ENCODE measurements around the gene SUSD1. TPM values are rescaled to one million over a fixed set of nuclear protein-coding genes. Genes with fewer than 3 reads are reported as not detected.
A peak's percentile ranks its signal among the peaks of the same experiment; 100 is the strongest.

SUSD1 gene
- total RNA-seq, 1 experiment from 2014 or later: 19.5 TPM

DNA sequence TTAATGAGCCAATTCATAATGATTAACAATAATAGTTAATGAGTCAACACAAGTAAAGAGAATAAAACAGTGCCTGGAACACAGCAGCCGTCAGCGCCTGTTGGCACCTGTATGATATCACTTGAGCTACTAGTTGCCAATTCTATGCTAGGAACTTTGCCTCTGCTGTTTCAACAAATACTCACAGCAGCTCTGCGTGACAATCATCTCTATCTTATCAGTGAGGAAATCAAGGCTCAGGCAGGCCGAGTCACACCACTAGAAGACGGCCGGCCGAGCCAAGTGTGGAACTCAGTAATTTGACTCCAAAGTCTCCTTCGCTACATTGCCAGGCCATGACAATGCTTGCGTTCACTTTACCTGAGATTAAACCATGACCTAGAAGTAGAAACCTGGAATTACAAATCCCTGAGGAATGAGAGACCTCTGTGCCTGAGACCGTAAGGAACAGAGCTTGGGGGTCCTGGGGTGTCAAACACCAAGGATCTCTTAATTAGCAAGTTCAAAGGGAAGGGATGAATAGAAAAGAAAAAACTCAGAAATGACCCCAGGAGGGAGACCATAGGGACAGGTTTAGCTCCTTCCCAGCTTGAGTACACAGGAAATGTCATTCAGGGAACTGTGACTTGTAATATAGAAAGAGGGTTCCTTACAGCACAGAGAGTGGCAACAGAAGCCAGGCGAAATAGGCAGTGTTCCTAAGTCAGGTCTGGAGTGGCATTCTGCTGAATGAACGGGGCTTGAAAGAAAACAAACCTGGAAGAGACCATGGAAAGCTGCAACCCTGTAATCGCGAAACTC, 109.1 kb downstream of the SUSD1 start:
- Histone ChIP-seq H3K9me3 (replicated peaks) (no peaks in the 10 kb centered on the region), H3K4me3 (no peak overlapping the region), H3K27me3 (no peaks in the 10 kb centered on the region), H3K4me1 (peaks cover 48% of the 10 kb centered on the region), H3K27ac (peak overlapping the region; percentile 68), H3K36me3 (no peaks in the 10 kb centered on the region)
- DNase-seq: peak; percentile 82 to 87

DNA sequence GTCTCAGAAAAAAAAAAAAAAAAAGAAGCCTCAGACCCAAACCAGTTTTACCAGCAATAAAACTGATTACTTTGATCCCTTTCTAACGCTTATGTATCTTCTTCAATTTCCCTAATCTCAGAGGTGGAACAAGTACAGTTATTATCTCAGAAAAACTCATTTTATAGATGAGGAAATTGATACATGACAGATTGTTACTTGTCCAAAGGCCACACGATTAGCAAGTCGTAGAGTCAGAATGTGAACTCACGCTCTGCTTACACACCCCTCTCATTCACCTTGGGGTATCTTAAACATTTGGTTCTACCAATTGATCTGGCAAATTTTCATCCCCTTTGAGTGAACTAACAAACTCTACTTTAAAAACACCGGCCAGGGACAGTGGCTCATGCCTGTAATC, 110.2 kb downstream of the SUSD1 start:
- no peak overlapping the region for H3K4me3 ChIP-seq
- DNase-seq: no peak
- H3K36me3 ChIP-seq: no peaks in the 10 kb centered on the region
- no peaks in the 10 kb centered on the region for H3K9me3 ChIP-seq (replicated peaks)
- no peaks in the 10 kb centered on the region for H3K27me3 ChIP-seq
- no peak overlapping the region for H3K27ac ChIP-seq
- H3K4me1 ChIP-seq: peaks cover 56% of the 10 kb centered on the region

DNA sequence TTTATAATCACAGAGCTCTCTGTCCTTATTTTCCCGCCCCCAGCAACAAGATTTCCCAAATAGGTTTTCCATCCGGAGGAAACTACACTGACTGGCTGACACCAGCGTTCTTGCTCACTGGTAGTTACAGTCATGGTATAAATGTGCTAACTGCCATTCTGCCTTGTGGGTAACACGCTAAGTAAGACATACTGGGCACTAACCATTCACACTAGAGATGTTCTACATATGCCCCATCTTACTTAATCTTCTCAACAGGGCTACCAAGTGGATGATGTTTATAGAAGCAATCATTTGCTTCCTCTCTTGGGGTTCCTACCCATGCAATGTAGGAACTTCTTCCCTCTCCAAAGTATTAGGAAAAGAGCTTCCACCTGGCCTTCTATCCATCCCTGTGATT, 111.5 kb downstream of the SUSD1 start:
- no peak for DNase-seq
- Histone ChIP-seq H3K27me3 (no peaks in the 10 kb centered on the region), H3K4me1 (peaks cover 51% of the 10 kb centered on the region), H3K9me3 (replicated peaks) (no peaks in the 10 kb centered on the region), H3K27ac (no peak overlapping the region), H3K36me3 (no peaks in the 10 kb centered on the region), H3K4me3 (no peak overlapping the region)

- H3K4me3 ChIP-seq: no peak overlapping the region
- 0 out of 2 replicates have a peak, but pooled peaks cover 2% of the 10 kb centered on the region for H3K9me3 ChIP-seq (replicated peaks)
- peaks cover 51% of the 10 kb centered on the region for H3K4me1 ChIP-seq
- no peaks in the 10 kb centered on the region for H3K27me3 ChIP-seq
- no peak for DNase-seq
- H3K36me3 ChIP-seq: 0 out of 2 replicates have a peak, but pooled peaks cover 2% of the 10 kb centered on the region
- H3K27ac ChIP-seq: no peak overlapping the region
Observed at GRCh38 chr9:112063151-112063550, 111.9 kb downstream of the SUSD1 start.

DNA sequence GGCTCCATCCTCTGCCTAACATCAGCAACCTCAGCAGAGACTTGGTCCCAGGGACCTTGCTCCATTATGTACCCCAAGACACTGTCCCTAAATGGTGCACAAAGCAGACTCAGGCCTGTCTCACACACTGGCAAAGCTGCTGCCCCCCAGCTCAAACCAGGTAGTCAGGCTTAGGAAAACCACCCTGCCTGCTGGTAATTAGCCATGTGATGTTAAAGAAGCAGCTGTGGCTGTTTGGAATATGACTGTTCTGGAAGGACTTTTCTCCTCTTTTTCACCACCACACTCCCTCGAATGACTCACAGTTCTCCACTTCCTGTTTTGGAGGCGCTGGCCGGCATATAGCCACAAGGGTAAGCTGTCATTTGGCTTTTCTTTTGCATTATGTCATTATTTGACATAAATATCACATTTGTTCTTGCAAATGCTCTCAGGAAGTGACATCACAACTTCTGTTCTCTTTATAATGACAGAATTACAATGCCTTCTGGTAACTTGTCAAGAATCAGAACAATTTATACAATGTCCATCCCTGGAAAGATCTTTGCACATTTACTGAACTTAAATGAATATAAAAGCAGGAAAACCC, 113.9 kb downstream of the SUSD1 start:
- Histone ChIP-seq H3K27ac (peak overlapping the region; percentile 73), H3K4me3 (no peak overlapping the region), H3K36me3 (peaks cover 11% of the 10 kb centered on the region; the same call in 1 of the 2 replicates), H3K9me3 (replicated peaks) (0 out of 2 replicates have a peak, but pooled peaks cover 4% of the 10 kb centered on the region), H3K4me1 (peaks cover 47% of the 10 kb centered on the region), H3K27me3 (no peaks in the 10 kb centered on the region)
- DNase-seq: peak; percentile 89 to 94

GRCh38 chr9:112059966-112060320, 115.2 kb downstream of the SUSD1 start:
- DNase-seq: no peak
- Histone ChIP-seq H3K27ac (no peak overlapping the region; the same call in 1 of the 2 replicates), H3K9me3 (replicated peaks) (0 out of 2 replicates have a peak, but pooled peaks cover 4% of the 10 kb centered on the region), H3K27me3 (no peaks in the 10 kb centered on the region), H3K4me3 (no peak overlapping the region), H3K36me3 (peaks cover 11% of the 10 kb centered on the region; the same call in 1 of the 2 replicates), H3K4me1 (peaks cover 34% of the 10 kb centered on the region)

GRCh38 chr9:112059145-112059965, 115.7 kb downstream of the SUSD1 start:
- Histone ChIP-seq H3K4me1 (peaks cover 32% of the 10 kb centered on the region), H3K36me3 (peaks cover 11% of the 10 kb centered on the region; the same call in 1 of the 2 replicates), H3K27me3 (no peaks in the 10 kb centered on the region), H3K4me3 (no peak overlapping the region), H3K9me3 (replicated peaks) (0 out of 2 replicates have a peak, but pooled peaks cover 4% of the 10 kb centered on the region), H3K27ac (no peak overlapping the region)
- no peak for DNase-seq

DNA sequence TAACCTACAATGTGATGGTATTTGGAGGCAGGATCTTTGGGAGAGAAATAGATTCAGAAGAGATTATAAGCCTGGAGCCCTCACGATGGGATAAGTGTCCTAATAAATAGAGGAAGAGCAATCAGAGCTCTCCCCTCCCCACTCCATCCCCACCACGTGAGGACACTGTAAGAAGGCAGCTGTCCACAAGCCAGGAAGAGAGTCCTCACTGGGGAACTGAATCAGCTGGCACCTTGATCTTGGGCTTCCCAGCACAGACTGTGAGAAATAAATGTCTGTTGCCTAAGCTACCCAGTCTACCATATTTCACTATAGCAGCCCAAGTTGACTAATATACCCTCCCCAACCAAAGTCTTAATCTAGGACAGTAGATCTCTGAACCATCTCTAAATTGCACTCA, 118.1 kb downstream of the SUSD1 start:
- peak in 1 of 2 experiments; percentile 32 for DNase-seq
- Histone ChIP-seq H3K9me3 (replicated peaks) (peaks cover 8% of the 10 kb centered on the region; the same call in 1 of the 2 replicates), H3K4me3 (no peak overlapping the region), H3K27me3 (no peaks in the 10 kb centered on the region), H3K36me3 (peaks cover 11% of the 10 kb centered on the region; the same call in 1 of the 2 replicates), H3K27ac (no peak overlapping the region), H3K4me1 (peaks cover 28% of the 10 kb centered on the region)

DNA sequence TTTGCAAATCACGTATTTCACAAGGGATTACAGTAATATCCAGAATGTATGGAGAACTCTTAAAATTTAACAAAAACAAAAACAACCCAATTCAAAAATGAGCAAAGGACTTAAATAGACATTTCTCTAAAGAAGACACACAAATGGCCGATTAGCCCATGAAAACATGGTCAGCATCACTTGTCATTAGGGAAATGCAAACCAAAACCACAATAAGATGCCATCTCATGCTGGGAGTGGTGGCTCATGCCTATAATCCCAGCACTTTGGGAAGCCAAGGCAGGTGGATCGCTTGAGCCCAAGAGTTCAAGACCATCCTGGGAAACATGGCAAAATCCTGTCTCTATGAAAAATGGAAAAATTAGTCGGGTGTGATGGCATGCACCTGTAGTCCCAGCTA, 120.2 kb downstream of the SUSD1 start:
- Histone ChIP-seq H3K27ac (no peak overlapping the region), H3K9me3 (replicated peaks) (peaks cover 8% of the 10 kb centered on the region; the same call in 1 of the 2 replicates), H3K4me1 (peaks cover 25% of the 10 kb centered on the region), H3K27me3 (no peaks in the 10 kb centered on the region), H3K4me3 (no peak overlapping the region), H3K36me3 (peaks cover 11% of the 10 kb centered on the region; the same call in 1 of the 2 replicates)
- DNase-seq: no peak

DNA sequence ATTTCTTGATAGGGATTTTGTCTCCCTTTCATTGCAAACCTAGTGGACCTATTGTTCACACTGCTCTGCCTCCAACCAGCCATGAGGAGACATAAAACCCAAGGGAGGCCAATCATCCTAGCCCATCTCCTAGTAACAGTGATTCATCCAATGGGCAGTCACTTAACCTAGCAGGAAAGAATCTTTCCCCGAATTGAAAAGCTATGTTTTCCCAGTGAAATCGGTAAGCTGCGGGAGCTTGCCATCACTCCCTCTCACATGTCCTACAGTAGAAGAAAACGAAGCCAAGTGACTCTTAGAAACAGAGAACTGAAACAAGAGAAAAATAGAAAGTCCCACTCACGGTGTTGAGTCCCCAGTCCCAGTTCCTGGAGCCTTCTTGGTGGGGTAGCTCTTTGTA, 123.3 kb downstream of the SUSD1 start:
- Histone ChIP-seq H3K36me3 (no peaks in the 10 kb centered on the region), H3K27me3 (no peaks in the 10 kb centered on the region), H3K27ac (no peak overlapping the region), H3K4me3 (no peak overlapping the region), H3K4me1 (peaks cover 22% of the 10 kb centered on the region), H3K9me3 (replicated peaks) (peaks cover 4% of the 10 kb centered on the region; the same call in 1 of the 2 replicates)
- no peak for DNase-seq

- Histone ChIP-seq H3K4me1 (peaks cover 22% of the 10 kb centered on the region), H3K9me3 (replicated peaks) (peaks cover 8% of the 10 kb centered on the region), H3K27ac (peak overlapping the region; percentile 51), H3K4me3 (no peak overlapping the region), H3K27me3 (no peaks in the 10 kb centered on the region), H3K36me3 (no peaks in the 10 kb centered on the region)
- DNase-seq: peak; percentile 79 to 81
Observed at GRCh38 chr9:112050544-112051475, 124.3 kb downstream of the SUSD1 start.

DNA sequence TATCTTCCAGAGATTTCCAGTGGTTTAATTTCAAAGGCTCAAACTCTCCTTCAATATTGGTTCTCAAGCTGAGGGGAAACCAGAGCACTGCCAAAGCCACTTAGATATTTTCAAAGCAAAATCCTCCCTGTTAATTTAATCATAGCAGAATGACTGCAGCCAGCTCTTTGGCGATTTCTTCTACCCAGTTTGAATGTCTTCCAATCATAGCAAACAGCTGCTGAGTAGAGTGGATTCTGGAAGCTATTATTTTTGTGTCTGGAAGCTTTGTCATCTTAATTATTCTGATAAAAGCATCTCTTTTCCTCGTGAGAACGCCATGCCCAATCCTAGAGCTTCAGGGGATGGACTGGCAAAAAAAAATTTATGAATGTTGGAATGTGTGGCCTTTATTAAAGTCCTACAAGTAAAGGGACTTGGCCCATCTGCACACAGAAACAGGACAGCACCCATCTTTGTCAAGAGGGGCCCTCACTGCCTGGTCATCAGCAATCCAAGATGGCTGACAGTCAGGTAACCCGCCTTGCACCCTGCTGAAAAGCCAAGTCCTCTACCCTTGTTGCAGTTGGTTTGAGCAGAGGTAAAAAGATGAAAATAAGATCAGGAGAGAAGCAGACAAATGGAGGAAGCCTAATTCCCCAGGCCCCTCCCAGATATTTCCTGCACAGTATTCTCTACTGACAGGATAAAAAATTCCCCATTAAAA, 125.1 kb downstream of the SUSD1 start:
- Histone ChIP-seq H3K27ac (peak overlapping the region; percentile 51), H3K27me3 (no peaks in the 10 kb centered on the region), H3K4me3 (no peak overlapping the region), H3K9me3 (replicated peaks) (peaks cover 8% of the 10 kb centered on the region), H3K4me1 (peaks cover 22% of the 10 kb centered on the region), H3K36me3 (no peaks in the 10 kb centered on the region)
- DNase-seq: no peak

DNA sequence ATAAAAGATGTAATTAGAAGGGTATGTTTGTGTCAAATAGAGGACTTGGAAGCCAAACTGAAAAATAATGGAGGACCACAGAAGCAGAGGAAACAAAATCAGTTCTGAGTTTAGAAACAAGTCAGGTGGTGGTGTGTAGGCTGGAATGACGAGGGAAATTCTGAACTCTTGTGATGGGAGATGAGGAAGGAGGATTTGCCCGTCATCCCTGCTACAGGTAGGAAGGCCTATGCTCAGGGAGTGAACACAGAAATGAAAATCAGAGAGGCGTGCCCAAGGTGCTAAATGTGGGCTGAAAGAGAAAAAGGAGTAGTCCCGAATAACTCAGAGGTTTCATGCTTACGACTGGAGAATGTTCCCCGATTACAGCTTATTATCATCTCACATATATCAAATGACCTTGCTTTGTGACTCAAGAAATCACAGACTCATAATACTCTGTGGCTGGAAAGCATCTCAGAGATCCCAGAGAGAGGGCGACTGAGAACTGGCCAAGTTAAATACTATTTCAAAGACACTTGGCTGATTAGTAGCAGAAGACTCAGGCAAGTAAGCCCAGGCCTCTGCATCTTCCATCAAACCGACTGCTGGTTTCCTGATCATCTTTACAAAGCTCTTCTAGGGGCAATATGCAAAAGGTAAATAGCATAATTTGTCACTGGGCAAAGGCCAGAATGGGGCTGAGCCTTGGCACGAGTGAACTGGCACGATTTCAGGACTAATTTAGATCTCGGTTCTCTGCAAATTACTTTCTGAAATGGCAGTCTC, 126.0 kb downstream of the SUSD1 start:
- Histone ChIP-seq H3K27ac (no peak overlapping the region; the same call in 1 of the 2 replicates), H3K9me3 (replicated peaks) (peaks cover 8% of the 10 kb centered on the region), H3K4me3 (no peak overlapping the region), H3K27me3 (no peaks in the 10 kb centered on the region), H3K4me1 (peaks cover 22% of the 10 kb centered on the region), H3K36me3 (no peaks in the 10 kb centered on the region)
- no peak for DNase-seq

Data from SJCRH30 (cell line).